Measurements from ENCODE around the gene PIK3C2G. TPM values are rescaled to one million over a fixed set of nuclear protein-coding genes. Genes with fewer than 3 reads are reported as not detected.

PIK3C2G gene
- total RNA-seq, 1 experiment from 2014 or later, result not detected

DNA sequence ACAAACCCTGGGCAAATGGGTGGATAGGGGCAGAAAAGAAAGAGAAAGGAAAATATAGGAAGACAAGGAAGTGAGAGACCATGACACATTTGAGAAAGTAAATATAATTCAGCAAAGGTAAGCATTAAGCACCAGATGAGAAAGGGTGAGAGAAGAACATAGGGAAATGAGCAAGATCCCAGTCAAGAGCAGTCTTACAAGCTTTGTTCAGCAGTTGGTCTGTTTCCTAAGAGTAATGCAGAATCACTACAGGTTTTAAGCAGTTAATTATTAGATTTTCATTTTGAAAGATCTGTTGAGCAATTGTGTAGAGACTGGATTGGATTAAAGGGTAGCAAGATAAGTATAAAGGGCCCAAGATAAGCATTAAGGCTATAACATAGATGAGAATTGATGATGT, 330.2 kb downstream of the PIK3C2G start (continued):
- TF ChIP-seq EZH2phosphoT487 (IDR thresholded peaks at IDR 0.05; ENCODE audit: borderline replicate concordance) (no peak), SRF (IDR thresholded peaks at IDR 0.05; ENCODE audit: low read depth) (no peak), ZFX (IDR thresholded peaks at IDR 0.05) (no peak), RAD21 (IDR thresholded peaks at IDR 0.05; ENCODE audit: low read depth) (no peak), YY1 (IDR thresholded peaks at IDR 0.05; ENCODE audit: extremely low read depth, insufficient replicate concordance, low read depth, low read length) (no peak), EGR1 (IDR thresholded peaks at IDR 0.05; ENCODE audit: low read depth) (no peak), JUND (IDR thresholded peaks at IDR 0.05) (no peak)
- TF ChIP-seq, protein P1, sequence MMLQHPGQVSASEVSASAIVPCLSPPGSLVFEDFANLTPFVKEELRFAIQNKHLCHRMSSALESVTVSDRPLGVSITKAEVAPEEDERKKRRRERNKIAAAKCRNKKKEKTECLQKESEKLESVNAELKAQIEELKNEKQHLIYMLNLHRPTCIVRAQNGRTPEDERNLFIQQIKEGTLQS (IDR thresholded peaks at IDR 0.05), result no peak

DNA sequence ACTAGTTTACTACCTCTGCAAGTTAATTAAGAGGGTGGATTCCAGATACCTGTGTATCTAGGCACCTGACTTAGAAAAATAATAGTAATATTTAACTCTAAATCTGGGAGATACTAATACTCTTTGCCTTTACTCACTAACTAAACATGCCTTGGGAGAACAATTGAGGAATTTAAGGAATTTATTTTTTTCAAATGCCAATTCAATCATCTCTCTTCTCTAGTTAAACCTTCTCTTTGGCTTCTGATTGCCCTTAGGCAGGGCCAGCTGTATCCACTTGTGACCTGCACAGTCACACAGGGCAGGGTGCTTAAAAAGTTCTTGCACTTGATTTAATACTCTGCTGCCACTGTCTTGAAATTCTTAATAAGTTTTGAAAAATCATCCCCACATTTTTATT, 334.1 kb downstream of the PIK3C2G start:
- no peak for ATAC-seq
- intact Hi-C loops (cut with micrococcal nuclease), result no loop called here
- Histone ChIP-seq H3K27me3 (ENCODE audit: insufficient read depth, low read length) (no peaks in the 10 kb centered on the region), H3K27ac (ENCODE audit: low read depth, low read length) (no peak overlapping the region), H3K9me3 (ENCODE audit: control insufficient read depth in 1 of 2, insufficient read depth in 1 of 2, low read depth in 1 of 2, low read length in 2 of 2) (no peaks in the 10 kb centered on the region), H3K4me2 (ENCODE audit: low read length) (no peak overlapping the region), H2AFZ (ENCODE audit: low read depth, low read length, poor library complexity, severe bottlenecking) (no peak overlapping the region), H3K9ac (ENCODE audit: low read length) (no peak overlapping the region), H4K20me1 (ENCODE audit: insufficient read depth) (no peaks in the 10 kb centered on the region), H3K4me1 (ENCODE audit: control insufficient read depth in 1 of 2, insufficient read depth in 2 of 2, low read length in 2 of 2) (no peaks in the 10 kb centered on the region), H3K36me3 (ENCODE audit: control insufficient read depth in 1 of 2, insufficient read depth in 2 of 2, low read length in 2 of 2) (no peaks in the 10 kb centered on the region), H3K4me3 (replicated peaks in 1 of 2; ENCODE audit: low read depth in 1 of 2, low read length in 2 of 2) (no peak overlapping the region), H3K9me2 (ENCODE audit: insufficient read depth) (no peaks in the 10 kb centered on the region), H3K79me2 (ENCODE audit: insufficient read depth, low read length) (no peaks in the 10 kb centered on the region)
- CTCF ChIA-PET, result no interaction called here
- DNase-seq (ENCODE audit: low read depth, low spot score), result no peak
- TF ChIP-seq CEBPB (IDR thresholded peaks at IDR 0.05; ENCODE audit: low read depth) (no peak), SP1 (IDR thresholded peaks at IDR 0.05; ENCODE audit: low read depth) (no peak), FOSL1 (IDR thresholded peaks at IDR 0.05; ENCODE audit: low read depth) (no peak), EGR1 (IDR thresholded peaks at IDR 0.05; ENCODE audit: low read depth) (no peak)
- TF ChIP-seq, protein P2, sequence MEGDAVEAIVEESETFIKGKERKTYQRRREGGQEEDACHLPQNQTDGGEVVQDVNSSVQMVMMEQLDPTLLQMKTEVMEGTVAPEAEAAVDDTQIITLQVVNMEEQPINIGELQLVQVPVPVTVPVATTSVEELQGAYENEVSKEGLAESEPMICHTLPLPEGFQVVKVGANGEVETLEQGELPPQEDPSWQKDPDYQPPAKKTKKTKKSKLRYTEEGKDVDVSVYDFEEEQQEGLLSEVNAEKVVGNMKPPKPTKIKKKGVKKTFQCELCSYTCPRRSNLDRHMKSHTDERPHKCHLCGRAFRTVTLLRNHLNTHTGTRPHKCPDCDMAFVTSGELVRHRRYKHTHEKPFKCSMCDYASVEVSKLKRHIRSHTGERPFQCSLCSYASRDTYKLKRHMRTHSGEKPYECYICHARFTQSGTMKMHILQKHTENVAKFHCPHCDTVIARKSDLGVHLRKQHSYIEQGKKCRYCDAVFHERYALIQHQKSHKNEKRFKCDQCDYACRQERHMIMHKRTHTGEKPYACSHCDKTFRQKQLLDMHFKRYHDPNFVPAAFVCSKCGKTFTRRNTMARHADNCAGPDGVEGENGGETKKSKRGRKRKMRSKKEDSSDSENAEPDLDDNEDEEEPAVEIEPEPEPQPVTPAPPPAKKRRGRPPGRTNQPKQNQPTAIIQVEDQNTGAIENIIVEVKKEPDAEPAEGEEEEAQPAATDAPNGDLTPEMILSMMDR (IDR thresholded peaks at IDR 0.05 in 2 of 3, conservative IDR thresholded peaks at IDR 0.05 in 1 of 3; ENCODE audit: borderline replicate concordance in 1 of 3, insufficient read depth in 1 of 3, low read depth in 2 of 3, low read length in 2 of 3), result no peak
- POLR2A ChIA-PET, result no interaction called here
- RAD21 ChIA-PET (ENCODE audit: low non-redundant PET in 1 of 2, low total read pairs in 2 of 2, uncharacterized antibody in 2 of 2, unreplicated experiment in 2 of 2), result no interaction called here
- no TSS peak for BruUV-seq (replicated peaks)

All from HCT116 (cell line).